ENCODE data around the gene ROR1. TPM values are rescaled to one million over a fixed set of nuclear protein-coding genes. Genes with fewer than 3 reads are reported as not detected.

ROR1 gene
- total RNA-seq, 1 experiment from 2014 or later: 56.3 TPM

DNA sequence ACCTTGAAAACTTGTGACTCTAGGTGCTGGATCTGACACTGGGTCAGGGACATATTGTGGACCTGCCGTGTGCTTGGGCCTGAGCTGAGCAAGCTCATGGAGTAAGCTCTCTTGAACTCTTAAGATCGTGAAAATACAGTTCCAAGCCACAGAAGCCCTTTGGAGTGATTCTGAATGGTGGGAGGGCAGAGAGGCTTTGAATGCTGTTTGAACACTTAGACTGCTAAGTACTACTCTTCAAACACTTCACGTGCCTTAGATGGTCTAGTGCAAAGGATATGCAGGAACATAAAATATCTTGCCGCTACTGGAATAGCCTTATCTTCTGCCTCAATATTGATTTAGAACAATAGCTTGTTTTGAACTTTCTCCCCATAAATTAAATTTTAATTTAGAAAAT, 21.6 kb downstream of the ROR1 start:
- no peaks in the 10 kb centered on the region for H3K36me3 Mint-ChIP-seq
- TF ChIP-seq ZNF219 (CRISPR knock-in tag; IDR thresholded peaks at IDR 0.05; ENCODE audit: borderline replicate concordance) (no peak), GABPB1 (CRISPR knock-in tag; IDR thresholded peaks at IDR 0.05) (no peak), FOXP1 (CRISPR knock-in tag; IDR thresholded peaks at IDR 0.05; ENCODE audit: borderline replicate concordance) (no peak), FOXK1 (CRISPR knock-in tag; IDR thresholded peaks at IDR 0.05) (no peak), ZNF138 (CRISPR knock-in tag; conservative IDR thresholded peaks at IDR 0.05) (no peak), SOX15 (CRISPR knock-in tag; IDR thresholded peaks at IDR 0.05) (no peak), ZNF232 (CRISPR knock-in tag; IDR thresholded peaks at IDR 0.05) (no peak), CREB1 (CRISPR knock-in tag; IDR thresholded peaks at IDR 0.05) (no peak), HMGA2 (CRISPR knock-in tag; IDR thresholded peaks at IDR 0.05) (no peak), ATF1 (CRISPR knock-in tag; IDR thresholded peaks at IDR 0.05) (no peak), ELF4 (CRISPR knock-in tag; IDR thresholded peaks at IDR 0.05; ENCODE audit: low read depth) (no peak), SMAD3 (CRISPR knock-in tag; IDR thresholded peaks at IDR 0.05; ENCODE audit: borderline replicate concordance) (no peak), NFATC4 (CRISPR knock-in tag; IDR thresholded peaks at IDR 0.05) (no peak)
- TF ChIP-seq, protein P1, sequence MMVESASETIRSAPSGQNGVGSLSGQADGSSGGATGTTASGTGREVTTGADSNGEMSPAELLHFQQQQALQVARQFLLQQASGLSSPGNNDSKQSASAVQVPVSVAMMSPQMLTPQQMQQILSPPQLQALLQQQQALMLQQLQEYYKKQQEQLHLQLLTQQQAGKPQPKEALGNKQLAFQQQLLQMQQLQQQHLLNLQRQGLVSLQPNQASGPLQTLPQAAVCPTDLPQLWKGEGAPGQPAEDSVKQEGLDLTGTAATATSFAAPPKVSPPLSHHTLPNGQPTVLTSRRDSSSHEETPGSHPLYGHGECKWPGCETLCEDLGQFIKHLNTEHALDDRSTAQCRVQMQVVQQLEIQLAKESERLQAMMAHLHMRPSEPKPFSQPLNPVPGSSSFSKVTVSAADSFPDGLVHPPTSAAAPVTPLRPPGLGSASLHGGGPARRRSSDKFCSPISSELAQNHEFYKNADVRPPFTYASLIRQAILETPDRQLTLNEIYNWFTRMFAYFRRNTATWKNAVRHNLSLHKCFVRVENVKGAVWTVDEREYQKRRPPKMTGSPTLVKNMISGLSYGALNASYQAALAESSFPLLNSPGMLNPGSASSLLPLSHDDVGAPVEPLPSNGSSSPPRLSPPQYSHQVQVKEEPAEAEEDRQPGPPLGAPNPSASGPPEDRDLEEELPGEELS (CRISPR knock-in tag; IDR thresholded peaks at IDR 0.05): no peak
- TF ChIP-seq, protein P2, sequence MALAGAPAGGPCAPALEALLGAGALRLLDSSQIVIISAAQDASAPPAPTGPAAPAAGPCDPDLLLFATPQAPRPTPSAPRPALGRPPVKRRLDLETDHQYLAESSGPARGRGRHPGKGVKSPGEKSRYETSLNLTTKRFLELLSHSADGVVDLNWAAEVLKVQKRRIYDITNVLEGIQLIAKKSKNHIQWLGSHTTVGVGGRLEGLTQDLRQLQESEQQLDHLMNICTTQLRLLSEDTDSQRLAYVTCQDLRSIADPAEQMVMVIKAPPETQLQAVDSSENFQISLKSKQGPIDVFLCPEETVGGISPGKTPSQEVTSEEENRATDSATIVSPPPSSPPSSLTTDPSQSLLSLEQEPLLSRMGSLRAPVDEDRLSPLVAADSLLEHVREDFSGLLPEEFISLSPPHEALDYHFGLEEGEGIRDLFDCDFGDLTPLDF (CRISPR knock-in tag; IDR thresholded peaks at IDR 0.05): no peak
- TF ChIP-seq, protein P3, sequence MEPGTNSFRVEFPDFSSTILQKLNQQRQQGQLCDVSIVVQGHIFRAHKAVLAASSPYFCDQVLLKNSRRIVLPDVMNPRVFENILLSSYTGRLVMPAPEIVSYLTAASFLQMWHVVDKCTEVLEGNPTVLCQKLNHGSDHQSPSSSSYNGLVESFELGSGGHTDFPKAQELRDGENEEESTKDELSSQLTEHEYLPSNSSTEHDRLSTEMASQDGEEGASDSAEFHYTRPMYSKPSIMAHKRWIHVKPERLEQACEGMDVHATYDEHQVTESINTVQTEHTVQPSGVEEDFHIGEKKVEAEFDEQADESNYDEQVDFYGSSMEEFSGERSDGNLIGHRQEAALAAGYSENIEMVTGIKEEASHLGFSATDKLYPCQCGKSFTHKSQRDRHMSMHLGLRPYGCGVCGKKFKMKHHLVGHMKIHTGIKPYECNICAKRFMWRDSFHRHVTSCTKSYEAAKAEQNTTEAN (CRISPR knock-in tag; IDR thresholded peaks at IDR 0.05): no peak
- TF ChIP-seq, protein P4, sequence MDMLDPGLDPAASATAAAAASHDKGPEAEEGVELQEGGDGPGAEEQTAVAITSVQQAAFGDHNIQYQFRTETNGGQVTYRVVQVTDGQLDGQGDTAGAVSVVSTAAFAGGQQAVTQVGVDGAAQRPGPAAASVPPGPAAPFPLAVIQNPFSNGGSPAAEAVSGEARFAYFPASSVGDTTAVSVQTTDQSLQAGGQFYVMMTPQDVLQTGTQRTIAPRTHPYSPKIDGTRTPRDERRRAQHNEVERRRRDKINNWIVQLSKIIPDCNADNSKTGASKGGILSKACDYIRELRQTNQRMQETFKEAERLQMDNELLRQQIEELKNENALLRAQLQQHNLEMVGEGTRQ (CRISPR knock-in tag; IDR thresholded peaks at IDR 0.05): no peak
- peak overlapping the region; percentile 98 for H3K27ac Mint-ChIP-seq
- DNase-seq (ENCODE audit: low spot score) (no peak), ATAC-seq (peak; percentile 10)
- H3K9me3 Mint-ChIP-seq: no peaks in the 10 kb centered on the region
- POLR2A ChIA-PET: interaction anchor here (0.5 to 1.2 kb wide), 2 partner anchors 20 to 1472 kb away, joined by 3 to 4 read pairs; no protein-coding TSS in a partner anchor
- H3K4me3 Mint-ChIP-seq: peak overlapping the region; percentile 39
- CTCF ChIA-PET: interaction anchor here (1.2 to 3.8 kb wide), 7 partner anchors 22 to 342 kb away, joined by 3 to 22 read pairs (median 4); partner anchors contain the start of gene ROR1
- H3K27me3 Mint-ChIP-seq (ENCODE audit: low read depth): no peaks in the 10 kb centered on the region
- peaks cover 98% of the 10 kb centered on the region for H3K4me1 Mint-ChIP-seq

DNA sequence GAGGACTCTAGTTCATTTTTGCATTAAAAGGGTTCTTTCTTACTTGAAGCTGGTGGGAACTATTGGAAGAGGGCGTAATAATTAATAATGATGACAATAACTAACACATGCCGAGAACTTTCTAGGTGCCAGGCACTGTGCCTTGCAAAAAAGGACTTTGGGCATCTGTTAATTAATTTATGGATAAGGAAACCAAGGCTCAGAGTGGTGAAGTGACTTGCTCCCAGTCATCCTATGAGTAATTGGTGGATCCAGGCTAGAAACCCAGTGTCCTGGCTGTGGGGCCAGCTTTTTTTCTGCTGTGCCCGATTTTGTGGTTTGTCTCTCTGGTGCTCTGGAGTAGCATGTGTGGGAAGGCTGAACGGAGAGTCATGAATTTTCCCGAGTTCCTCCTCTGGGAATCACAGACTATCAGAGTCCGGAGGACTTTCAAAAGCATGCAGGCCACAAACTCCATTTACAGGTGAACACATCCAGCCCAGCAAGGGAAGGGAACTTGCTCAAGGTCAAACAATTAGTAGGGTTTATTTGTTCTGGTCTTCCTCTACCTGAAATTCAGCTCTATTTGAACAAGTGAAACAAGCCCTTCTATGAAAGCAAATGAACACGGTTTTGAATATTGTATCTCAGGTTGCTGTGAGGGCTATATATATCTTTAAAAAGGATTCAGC, 23.4 kb downstream of the ROR1 start:
- DNase-seq (ENCODE audit: low spot score): no peak
- H3K4me3 Mint-ChIP-seq: no peak overlapping the region
- no peaks in the 10 kb centered on the region for H3K27me3 Mint-ChIP-seq (ENCODE audit: low read depth)
- ATAC-seq: no peak
- H3K27ac Mint-ChIP-seq: peak overlapping the region; percentile 78
- H3K4me1 Mint-ChIP-seq: peaks cover 96% of the 10 kb centered on the region
- ChIA-PET POLR2A (interaction anchor here (0.5 to 0.6 kb wide), 2 partner anchors 14 to 15 kb away, joined by 3 to 4 read pairs; no protein-coding TSS in a partner anchor), CTCF (interaction anchor here (0.8 to 3.8 kb wide), 5 partner anchors 18 to 123 kb away, joined by 3 to 22 read pairs (median 4); no protein-coding TSS in a partner anchor)
- no peaks in the 10 kb centered on the region for H3K9me3 Mint-ChIP-seq
- no peaks in the 10 kb centered on the region for H3K36me3 Mint-ChIP-seq
- TF ChIP-seq, protein P5, sequence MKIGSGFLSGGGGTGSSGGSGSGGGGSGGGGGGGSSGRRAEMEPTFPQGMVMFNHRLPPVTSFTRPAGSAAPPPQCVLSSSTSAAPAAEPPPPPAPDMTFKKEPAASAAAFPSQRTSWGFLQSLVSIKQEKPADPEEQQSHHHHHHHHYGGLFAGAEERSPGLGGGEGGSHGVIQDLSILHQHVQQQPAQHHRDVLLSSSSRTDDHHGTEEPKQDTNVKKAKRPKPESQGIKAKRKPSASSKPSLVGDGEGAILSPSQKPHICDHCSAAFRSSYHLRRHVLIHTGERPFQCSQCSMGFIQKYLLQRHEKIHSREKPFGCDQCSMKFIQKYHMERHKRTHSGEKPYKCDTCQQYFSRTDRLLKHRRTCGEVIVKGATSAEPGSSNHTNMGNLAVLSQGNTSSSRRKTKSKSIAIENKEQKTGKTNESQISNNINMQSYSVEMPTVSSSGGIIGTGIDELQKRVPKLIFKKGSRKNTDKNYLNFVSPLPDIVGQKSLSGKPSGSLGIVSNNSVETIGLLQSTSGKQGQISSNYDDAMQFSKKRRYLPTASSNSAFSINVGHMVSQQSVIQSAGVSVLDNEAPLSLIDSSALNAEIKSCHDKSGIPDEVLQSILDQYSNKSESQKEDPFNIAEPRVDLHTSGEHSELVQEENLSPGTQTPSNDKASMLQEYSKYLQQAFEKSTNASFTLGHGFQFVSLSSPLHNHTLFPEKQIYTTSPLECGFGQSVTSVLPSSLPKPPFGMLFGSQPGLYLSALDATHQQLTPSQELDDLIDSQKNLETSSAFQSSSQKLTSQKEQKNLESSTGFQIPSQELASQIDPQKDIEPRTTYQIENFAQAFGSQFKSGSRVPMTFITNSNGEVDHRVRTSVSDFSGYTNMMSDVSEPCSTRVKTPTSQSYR (CRISPR knock-in tag; IDR thresholded peaks at IDR 0.05): no peak
- TF ChIP-seq, protein P6, sequence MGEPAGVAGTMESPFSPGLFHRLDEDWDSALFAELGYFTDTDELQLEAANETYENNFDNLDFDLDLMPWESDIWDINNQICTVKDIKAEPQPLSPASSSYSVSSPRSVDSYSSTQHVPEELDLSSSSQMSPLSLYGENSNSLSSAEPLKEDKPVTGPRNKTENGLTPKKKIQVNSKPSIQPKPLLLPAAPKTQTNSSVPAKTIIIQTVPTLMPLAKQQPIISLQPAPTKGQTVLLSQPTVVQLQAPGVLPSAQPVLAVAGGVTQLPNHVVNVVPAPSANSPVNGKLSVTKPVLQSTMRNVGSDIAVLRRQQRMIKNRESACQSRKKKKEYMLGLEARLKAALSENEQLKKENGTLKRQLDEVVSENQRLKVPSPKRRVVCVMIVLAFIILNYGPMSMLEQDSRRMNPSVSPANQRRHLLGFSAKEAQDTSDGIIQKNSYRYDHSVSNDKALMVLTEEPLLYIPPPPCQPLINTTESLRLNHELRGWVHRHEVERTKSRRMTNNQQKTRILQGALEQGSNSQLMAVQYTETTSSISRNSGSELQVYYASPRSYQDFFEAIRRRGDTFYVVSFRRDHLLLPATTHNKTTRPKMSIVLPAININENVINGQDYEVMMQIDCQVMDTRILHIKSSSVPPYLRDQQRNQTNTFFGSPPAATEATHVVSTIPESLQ (CRISPR knock-in tag; IDR thresholded peaks at IDR 0.05): no peak
- TF ChIP-seq, protein P2 (CRISPR knock-in tag; IDR thresholded peaks at IDR 0.05): no peak
